Measurements from ENCODE around the gene ERGIC1. TPM values are rescaled to one million over a fixed set of nuclear protein-coding genes. Genes with fewer than 3 reads are reported as not detected.

Gene ERGIC1
- total RNA-seq, 1 experiment from 2014 or later, result 89.8 TPM

DNA sequence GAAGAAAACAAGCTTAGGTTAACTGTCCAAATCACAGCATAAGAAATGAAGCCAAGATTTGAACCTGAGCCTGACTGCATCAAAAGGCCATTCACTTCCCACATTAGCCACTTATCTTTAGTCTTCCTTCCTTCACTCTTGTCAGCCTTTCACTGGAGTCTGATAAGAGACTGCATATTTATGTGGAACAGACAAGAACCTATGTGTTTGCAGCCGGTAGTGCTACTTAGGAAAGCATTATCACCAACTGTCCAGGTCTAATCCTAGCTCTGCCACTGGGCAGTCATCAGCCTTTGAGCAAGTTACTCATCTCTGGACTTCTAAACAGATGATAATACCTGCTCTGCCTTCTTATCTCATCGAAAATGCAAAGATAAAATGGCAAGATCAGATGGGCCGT is 137.4 kb downstream of the ERGIC1 start (continued):
- TF ChIP-seq, protein P1, sequence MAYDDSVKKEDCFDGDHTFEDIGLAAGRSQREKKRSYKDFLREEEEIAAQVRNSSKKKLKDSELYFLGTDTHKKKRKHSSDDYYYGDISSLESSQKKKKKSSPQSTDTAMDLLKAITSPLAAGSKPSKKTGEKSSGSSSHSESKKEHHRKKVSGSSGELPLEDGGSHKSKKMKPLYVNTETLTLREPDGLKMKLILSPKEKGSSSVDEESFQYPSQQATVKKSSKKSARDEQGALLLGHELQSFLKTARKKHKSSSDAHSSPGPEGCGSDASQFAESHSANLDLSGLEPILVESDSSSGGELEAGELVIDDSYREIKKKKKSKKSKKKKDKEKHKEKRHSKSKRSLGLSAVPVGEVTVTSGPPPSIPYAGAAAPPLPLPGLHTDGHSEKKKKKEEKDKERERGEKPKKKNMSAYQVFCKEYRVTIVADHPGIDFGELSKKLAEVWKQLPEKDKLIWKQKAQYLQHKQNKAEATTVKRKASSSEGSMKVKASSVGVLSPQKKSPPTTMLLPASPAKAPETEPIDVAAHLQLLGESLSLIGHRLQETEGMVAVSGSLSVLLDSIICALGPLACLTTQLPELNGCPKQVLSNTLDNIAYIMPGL (CRISPR knock-in tag; IDR thresholded peaks at IDR 0.05), result no peak
- TF ChIP-seq E2F4 (CRISPR knock-in tag; IDR thresholded peaks at IDR 0.05; ENCODE audit: borderline replicate concordance, low read depth) (no peak), CREB1 (CRISPR knock-in tag; IDR thresholded peaks at IDR 0.05) (no peak)

- Mint-ChIP-seq H3K36me3 (peaks cover 13% of the 10 kb centered on the region), H3K27me3 (ENCODE audit: low read depth) (peaks cover 20% of the 10 kb centered on the region), H3K9me3 (no peaks in the 10 kb centered on the region), H3K27ac (no peak overlapping the region), H3K4me3 (no peak overlapping the region), H3K4me1 (no peaks in the 10 kb centered on the region)
- ChIA-PET POLR2A (no interaction called here), CTCF (interaction anchor here (0.6 to 0.8 kb wide), 2 partner anchors 172 to 265 kb away, joined by 3 to 4 read pairs; no protein-coding TSS in a partner anchor)
- TF ChIP-seq ZNF121 (CRISPR knock-in tag; IDR thresholded peaks at IDR 0.05) (no peak), ATF6 (CRISPR knock-in tag; IDR thresholded peaks at IDR 0.05) (no peak), GABPB1 (CRISPR knock-in tag; IDR thresholded peaks at IDR 0.05) (no peak)
- no peak for DNase-seq (ENCODE audit: low spot score)
- no peak for ATAC-seq
These were observed 138.5 kb downstream of the ERGIC1 start for GRCh38 chr5:172972552-172972951.

DNA sequence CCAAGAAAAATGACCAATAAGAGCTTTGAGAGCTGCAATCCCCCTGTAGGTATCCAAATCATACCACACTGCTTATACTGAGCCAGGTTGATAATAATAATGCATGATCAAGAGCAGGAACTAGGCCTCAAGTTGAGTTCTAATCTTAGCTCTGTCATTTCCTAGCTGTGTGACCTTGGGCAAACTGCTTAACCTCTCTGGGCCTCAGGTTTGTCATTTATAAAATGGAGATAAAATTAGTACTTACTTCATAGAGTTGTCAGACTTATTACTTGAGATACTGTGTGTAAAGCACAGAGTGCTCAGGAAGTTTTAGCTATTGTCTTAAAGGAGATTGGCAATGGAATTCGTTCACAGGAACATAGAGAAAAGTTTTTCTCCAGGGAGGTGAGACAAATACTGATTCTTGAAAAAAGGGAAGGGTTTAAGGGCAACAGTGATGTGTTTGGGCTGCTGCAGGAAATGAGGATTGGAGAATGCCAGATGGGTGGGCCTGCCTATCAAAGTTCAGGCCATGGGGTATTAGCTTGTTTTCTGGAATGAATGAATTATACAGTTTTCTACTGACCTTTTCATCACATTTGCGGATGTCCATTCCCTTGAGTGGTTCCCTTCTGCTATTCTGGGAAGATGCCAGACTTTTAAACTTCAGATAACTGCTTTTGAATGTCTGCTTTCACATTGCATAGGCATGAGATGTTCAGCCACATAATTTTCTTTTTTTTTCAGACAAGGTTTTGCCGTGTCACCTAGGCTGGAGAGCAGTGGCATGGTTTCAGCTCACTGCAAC is 139.3 kb downstream of the ERGIC1 start:
- H3K4me1 Mint-ChIP-seq, result no peaks in the 10 kb centered on the region
- peaks cover 10% of the 10 kb centered on the region for H3K36me3 Mint-ChIP-seq
- TF ChIP-seq NR3C1 (CRISPR knock-in tag; conservative IDR thresholded peaks at IDR 0.05; ENCODE audit: low read depth) (no peak), TEAD1 (CRISPR knock-in tag; IDR thresholded peaks at IDR 0.05) (no peak), ELF4 (CRISPR knock-in tag; IDR thresholded peaks at IDR 0.05; ENCODE audit: low read depth) (no peak), EMX1 (CRISPR knock-in tag; IDR thresholded peaks at IDR 0.05) (no peak), ZNF671 (CRISPR knock-in tag; IDR thresholded peaks at IDR 0.05) (no peak), RORB (CRISPR knock-in tag; IDR thresholded peaks at IDR 0.05) (no peak), ETV6 (CRISPR knock-in tag; IDR thresholded peaks at IDR 0.05) (no peak), CREB1 (CRISPR knock-in tag; IDR thresholded peaks at IDR 0.05) (no peak), ATF2 (CRISPR knock-in tag; IDR thresholded peaks at IDR 0.05; ENCODE audit: borderline replicate concordance, low read depth) (no peak), GTF2I (CRISPR knock-in tag; conservative IDR thresholded peaks at IDR 0.05) (no peak), OVOL2 (CRISPR knock-in tag; IDR thresholded peaks at IDR 0.05; ENCODE audit: borderline replicate concordance) (no peak), GRHL2 (CRISPR knock-in tag; IDR thresholded peaks at IDR 0.05; ENCODE audit: insufficient replicate concordance, severe bottlenecking) (no peak), E2F5 (CRISPR knock-in tag; IDR thresholded peaks at IDR 0.05) (no peak), ZNF232 (CRISPR knock-in tag; IDR thresholded peaks at IDR 0.05) (no peak), ZNF121 (CRISPR knock-in tag; IDR thresholded peaks at IDR 0.05) (no peak), MXD4 (CRISPR knock-in tag; IDR thresholded peaks at IDR 0.05; ENCODE audit: borderline replicate concordance) (no peak)
- TF ChIP-seq, protein P2, sequence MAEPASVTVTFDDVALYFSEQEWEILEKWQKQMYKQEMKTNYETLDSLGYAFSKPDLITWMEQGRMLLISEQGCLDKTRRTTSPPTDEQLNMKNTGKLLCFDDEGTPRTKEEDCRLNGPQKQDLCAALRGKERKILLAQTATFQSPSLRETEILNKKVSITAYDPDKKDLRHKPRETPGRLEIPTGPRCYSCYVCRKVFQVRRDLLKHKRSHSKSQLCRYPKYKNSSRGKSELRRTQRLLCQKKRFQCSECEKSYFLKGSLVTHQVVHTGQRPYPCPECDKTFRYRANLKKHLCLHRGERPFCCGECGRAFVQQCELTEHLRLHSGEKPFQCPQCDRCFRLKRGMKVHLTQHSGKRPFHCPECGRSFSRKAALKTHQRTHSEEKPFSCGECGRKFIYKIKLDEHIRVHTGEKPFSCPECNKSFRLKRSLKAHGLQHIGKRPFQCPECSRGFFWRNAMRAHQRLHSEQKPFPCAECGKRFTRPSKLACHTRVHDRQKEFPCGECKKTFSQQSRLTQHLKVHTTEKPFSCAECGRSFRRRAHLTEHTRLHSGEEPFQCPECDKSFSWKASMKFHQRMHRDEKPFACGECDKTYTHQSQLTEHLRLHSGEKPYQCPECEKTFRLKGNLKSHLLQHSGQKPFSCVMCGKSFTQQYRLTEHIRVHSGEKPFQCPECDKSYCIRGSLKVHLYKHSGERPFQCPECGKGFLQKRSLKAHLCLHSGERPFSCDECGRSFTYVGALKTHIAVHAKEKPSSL (CRISPR knock-in tag; conservative IDR thresholded peaks at IDR 0.05), result no peak
- TF ChIP-seq, protein P3, sequence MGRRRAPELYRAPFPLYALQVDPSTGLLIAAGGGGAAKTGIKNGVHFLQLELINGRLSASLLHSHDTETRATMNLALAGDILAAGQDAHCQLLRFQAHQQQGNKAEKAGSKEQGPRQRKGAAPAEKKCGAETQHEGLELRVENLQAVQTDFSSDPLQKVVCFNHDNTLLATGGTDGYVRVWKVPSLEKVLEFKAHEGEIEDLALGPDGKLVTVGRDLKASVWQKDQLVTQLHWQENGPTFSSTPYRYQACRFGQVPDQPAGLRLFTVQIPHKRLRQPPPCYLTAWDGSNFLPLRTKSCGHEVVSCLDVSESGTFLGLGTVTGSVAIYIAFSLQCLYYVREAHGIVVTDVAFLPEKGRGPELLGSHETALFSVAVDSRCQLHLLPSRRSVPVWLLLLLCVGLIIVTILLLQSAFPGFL (CRISPR knock-in tag; IDR thresholded peaks at IDR 0.05; ENCODE audit: borderline replicate concordance), result no peak
- DNase-seq (ENCODE audit: low spot score) (no peak), ATAC-seq (no peak)
- ChIA-PET CTCF (interaction anchor here (0.6 to 1.6 kb wide), 4 partner anchors 172 to 511 kb away, joined by 3 to 4 read pairs (median 4); no protein-coding TSS in a partner anchor), POLR2A (no interaction called here)
- no peak overlapping the region for H3K4me3 Mint-ChIP-seq
- H3K27ac Mint-ChIP-seq, result no peak overlapping the region
- H3K27me3 Mint-ChIP-seq (ENCODE audit: low read depth), result peaks cover 24% of the 10 kb centered on the region
- no peaks in the 10 kb centered on the region for H3K9me3 Mint-ChIP-seq
